Cardiac muscle cell (in vitro differentiated cells and primary cell): Measurements from ENCODE around the gene LHFPL5. TPM values are rescaled to one million over a fixed set of nuclear protein-coding genes. Genes with fewer than 3 reads are reported as not detected.
A peak's percentile ranks its signal among the peaks of the same experiment; 100 is the strongest.

Source experiments
- DNase-seq, 2 donors: peaks; one replicate each; pipeline versions ENCODE4 v3.0.0 to v3.0.0-alpha.2; 2010 to 2017; ENCODE audit warnings: low read depth in 1 of 2, low spot score in 1 of 2
- H3K27ac ChIP-seq: fragments of 200-600 bp; sonication (generic); 2 replicates; pipeline ENCODE4 v1.5.1; 2016
- H3K27me3 ChIP-seq: fragments of 200-600 bp; sonication (generic); 2 replicates; pipeline ENCODE4 v1.6.0; 2016; ENCODE audit warnings: control low read depth
- H3K36me3 ChIP-seq: fragments of 200-600 bp; sonication (generic); 2 replicates; pipeline ENCODE4 v1.5.1; 2016; ENCODE audit warnings: control low read depth
- H3K4me1 ChIP-seq: fragments of 200-600 bp; sonication (generic); 2 replicates; pipeline ENCODE4 v1.8.1; 2017; ENCODE audit warnings: low read depth, mild to moderate bottlenecking, mixed run types
- H3K4me3 ChIP-seq: fragments of 200-600 bp; sonication (generic); 2 replicates; pipeline ENCODE4 v1.5.1; 2016; ENCODE audit warnings: mild to moderate bottlenecking
- H3K9me3 ChIP-seq: fragments of 200-600 bp; sonication (generic); 2 replicates; pipeline ENCODE4 v1.5.1; 2017; ENCODE audit warnings: low read depth, mild to moderate bottlenecking, control low read depth
- CTCF ChIP-seq: IDR thresholded peaks from 2 replicates; pipeline ENCODE4 v1.5.1; 2012; ENCODE audit warnings: low read depth, mild to moderate bottlenecking, low read length
- polyA plus RNA-seq: library from polyadenylated mRNA; unstranded; fragments of >200 nt; fragmentation: Nextera tagmentation; extraction: Ambion mirVana; gene quantifications from 2 replicates; pipeline ENCODE4 v1.2.1, GENCODE V29; 2016
- total RNA-seq: library from RNA; depleted of rRNA; stranded (reverse); fragments of >200 nt; gene quantifications from 2 replicates; pipeline ENCODE4 v1.2.3, GENCODE V29; 2016

Gene LHFPL5
- total and polyA plus RNA-seq, 2 experiments from 2014 or later: not detected

- no peaks in the 10 kb centered on the region for H3K4me1 ChIP-seq
- peaks cover 5% of the 10 kb centered on the region for H3K27me3 ChIP-seq
- no peak overlapping the region for H3K4me3 ChIP-seq
- no peaks in the 10 kb centered on the region for H3K9me3 ChIP-seq
- H3K27ac ChIP-seq: no peak overlapping the region
- no peaks in the 10 kb centered on the region for H3K36me3 ChIP-seq
- no peak for DNase-seq
- TF ChIP-seq CTCF: no peak
These were observed 33.9 kb upstream of the LHFPL5 start for GRCh38 chr6:35771343-35771627.

GRCh38 chr6:35774116-35774794, 30.9 kb upstream of the LHFPL5 start:
- Histone ChIP-seq H3K27me3 (peaks cover 20% of the 10 kb centered on the region), H3K9me3 (no peaks in the 10 kb centered on the region), H3K4me3 (no peak overlapping the region), H3K27ac (no peak overlapping the region), H3K36me3 (no peaks in the 10 kb centered on the region), H3K4me1 (no peaks in the 10 kb centered on the region)
- TF ChIP-seq CTCF: no peak
- no peak for DNase-seq

- Histone ChIP-seq H3K27ac (no peak overlapping the region), H3K36me3 (no peaks in the 10 kb centered on the region), H3K4me1 (no peaks in the 10 kb centered on the region), H3K27me3 (peaks cover 20% of the 10 kb centered on the region), H3K9me3 (no peaks in the 10 kb centered on the region), H3K4me3 (no peak overlapping the region)
- no peak for TF ChIP-seq CTCF
- DNase-seq: no peak
These were observed 30.1 kb upstream of the LHFPL5 start for GRCh38 chr6:35775031-35775430.

GRCh38 chr6:35776364-35777215, 28.6 kb upstream of the LHFPL5 start, which contains the start of gene CLPSL2:
CLPSL2 (plus strand) TSS chr6:35776598; CDS start chr6:35776619, 21 bp downstream.
- peak within 1 kb of the TSS; percentile 42 for H3K4me3 ChIP-seq
- no peak within 1 kb of the TSS for H3K27ac ChIP-seq
- peak; percentile 36 to 52 for DNase-seq
- H3K27me3 ChIP-seq: peaks cover 20% of the 10 kb centered on the region
- H3K36me3 ChIP-seq: no peaks in the 10 kb centered on the region
- no peak for TF ChIP-seq CTCF
- no peaks in the 10 kb centered on the region for H3K4me1 ChIP-seq
- H3K9me3 ChIP-seq: no peaks in the 10 kb centered on the region

- H3K36me3 ChIP-seq: no peaks in the 10 kb centered on the region
- peaks cover 20% of the 10 kb centered on the region for H3K27me3 ChIP-seq
- no peaks in the 10 kb centered on the region for H3K4me1 ChIP-seq
- H3K4me3 ChIP-seq: no peak overlapping the region
- no peak overlapping the region for H3K27ac ChIP-seq
- no peak for DNase-seq
- no peak for TF ChIP-seq CTCF
- no peaks in the 10 kb centered on the region for H3K9me3 ChIP-seq
These were observed 27.6 kb upstream of the LHFPL5 start for GRCh38 chr6:35777356-35778102.
